Astrocyte of the cerebellum (primary cell): ENCODE data around the gene FRMD4A.
A peak's percentile ranks its signal among the peaks of the same experiment; 100 is the strongest.

Experiments used
- DNase-seq: peaks from one replicate; pipeline ENCODE4 v3.0.0-alpha.2; 2011; ENCODE audit warnings: low read depth
- H3K4me3 ChIP-seq: 2 replicates; pipeline ENCODE4 v1.5.1; 2011; ENCODE audit warnings: mild to moderate bottlenecking, low read depth, low read length, moderate library complexity
- in situ Hi-C: cut with HindIII; loops from 2 replicates; pipeline ENCODE4 v1.10.0; 2017; ENCODE audit warnings: low sequenced_read_pairs
- TF ChIP-seq, protein P1 (sequence below): IDR thresholded peaks from 2 replicates; pipeline ENCODE4 v1.5.1; 2012; ENCODE audit warnings: low read length, low read depth, moderate library complexity, mild to moderate bottlenecking; ENCODE audit errors: missing control alignments

Gene FRMD4A

DNA sequence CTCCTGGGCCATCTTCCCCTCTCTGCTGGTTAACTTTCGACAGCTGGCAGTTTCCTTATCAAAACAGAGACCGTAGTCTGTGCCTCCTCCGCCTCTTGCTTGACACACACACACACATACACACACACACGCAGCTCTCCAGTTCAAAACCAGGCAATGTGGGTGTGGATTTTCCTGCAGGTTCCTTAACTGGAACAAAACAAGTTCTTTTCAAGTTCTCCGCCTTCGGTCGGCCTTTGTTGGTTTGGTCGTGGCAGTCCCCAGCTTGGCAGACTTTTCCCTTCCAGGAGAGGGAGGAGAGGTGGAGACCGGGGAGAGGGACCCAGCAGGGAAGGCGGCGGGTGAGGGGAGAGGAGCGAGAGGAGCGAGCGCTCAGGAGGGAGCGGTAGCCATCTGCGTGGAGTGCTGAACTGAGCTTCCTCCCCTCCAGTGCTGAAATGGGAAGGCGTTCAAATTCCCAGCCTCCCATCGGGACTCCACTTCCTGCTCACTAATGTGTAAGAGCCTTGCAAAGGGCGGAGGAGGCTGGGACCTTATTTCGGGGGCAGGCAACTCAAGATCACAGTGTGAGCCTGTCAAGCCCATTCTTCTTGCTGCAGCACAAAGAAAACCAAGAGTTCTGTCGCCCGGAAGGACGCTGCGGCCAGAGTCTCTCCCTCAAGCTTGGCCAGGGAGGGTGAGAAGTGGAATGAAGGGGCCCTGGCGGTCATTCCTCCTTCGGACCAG lies 623.4 kb downstream of the FRMD4A start:
- in situ Hi-C loops, result no loop called here
- DNase-seq, result peak; percentile 95
- TF ChIP-seq, protein P1, sequence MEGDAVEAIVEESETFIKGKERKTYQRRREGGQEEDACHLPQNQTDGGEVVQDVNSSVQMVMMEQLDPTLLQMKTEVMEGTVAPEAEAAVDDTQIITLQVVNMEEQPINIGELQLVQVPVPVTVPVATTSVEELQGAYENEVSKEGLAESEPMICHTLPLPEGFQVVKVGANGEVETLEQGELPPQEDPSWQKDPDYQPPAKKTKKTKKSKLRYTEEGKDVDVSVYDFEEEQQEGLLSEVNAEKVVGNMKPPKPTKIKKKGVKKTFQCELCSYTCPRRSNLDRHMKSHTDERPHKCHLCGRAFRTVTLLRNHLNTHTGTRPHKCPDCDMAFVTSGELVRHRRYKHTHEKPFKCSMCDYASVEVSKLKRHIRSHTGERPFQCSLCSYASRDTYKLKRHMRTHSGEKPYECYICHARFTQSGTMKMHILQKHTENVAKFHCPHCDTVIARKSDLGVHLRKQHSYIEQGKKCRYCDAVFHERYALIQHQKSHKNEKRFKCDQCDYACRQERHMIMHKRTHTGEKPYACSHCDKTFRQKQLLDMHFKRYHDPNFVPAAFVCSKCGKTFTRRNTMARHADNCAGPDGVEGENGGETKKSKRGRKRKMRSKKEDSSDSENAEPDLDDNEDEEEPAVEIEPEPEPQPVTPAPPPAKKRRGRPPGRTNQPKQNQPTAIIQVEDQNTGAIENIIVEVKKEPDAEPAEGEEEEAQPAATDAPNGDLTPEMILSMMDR, result no peak
- peak overlapping the region; percentile 88 for H3K4me3 ChIP-seq

DNA sequence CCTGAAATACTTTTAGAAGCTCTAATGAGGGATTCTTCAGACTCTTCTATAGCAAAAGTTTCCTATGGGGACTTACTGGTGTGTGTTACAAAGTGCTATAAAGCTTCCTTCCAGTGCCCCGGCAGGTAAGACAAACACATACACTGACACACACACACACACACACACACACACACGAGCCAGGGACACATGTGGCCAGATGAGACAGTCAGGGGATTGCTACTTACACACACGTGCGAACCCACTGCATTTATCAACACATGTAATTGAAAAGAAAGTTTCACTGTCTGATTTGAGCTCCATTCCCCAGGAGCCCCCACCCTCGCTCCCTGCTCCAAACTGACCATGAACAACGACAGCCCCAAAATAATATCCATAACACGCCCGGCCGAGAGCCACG lies 624.1 kb downstream of the FRMD4A start:
- no peak for DNase-seq
- in situ Hi-C loops, result no loop called here
- TF ChIP-seq, protein P1, result no peak
- H3K4me3 ChIP-seq, result peak overlapping the region; percentile 88

DNA sequence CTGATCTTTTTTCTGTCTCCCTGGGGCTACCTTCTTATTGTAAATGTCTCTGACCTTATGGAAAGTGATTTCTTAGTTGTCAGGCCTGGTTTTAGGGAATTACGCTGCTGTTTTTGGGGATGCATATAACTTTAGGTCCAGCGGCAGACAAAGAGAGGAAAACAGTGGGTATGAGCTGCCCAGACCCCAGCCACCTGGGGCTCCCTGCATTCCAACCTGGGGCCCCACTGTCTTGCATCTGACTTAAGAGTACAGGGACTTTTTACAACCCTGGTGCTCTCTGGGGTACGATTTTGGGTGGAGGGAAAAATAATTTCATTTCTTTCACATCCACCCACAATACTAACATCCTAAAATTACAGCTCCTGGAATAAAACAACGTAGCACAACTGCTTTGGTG lies 624.5 kb downstream of the FRMD4A start:
- H3K4me3 ChIP-seq, result peak overlapping the region; percentile 88
- in situ Hi-C loops, result no loop called here
- no peak for DNase-seq
- TF ChIP-seq, protein P1, result no peak

DNA sequence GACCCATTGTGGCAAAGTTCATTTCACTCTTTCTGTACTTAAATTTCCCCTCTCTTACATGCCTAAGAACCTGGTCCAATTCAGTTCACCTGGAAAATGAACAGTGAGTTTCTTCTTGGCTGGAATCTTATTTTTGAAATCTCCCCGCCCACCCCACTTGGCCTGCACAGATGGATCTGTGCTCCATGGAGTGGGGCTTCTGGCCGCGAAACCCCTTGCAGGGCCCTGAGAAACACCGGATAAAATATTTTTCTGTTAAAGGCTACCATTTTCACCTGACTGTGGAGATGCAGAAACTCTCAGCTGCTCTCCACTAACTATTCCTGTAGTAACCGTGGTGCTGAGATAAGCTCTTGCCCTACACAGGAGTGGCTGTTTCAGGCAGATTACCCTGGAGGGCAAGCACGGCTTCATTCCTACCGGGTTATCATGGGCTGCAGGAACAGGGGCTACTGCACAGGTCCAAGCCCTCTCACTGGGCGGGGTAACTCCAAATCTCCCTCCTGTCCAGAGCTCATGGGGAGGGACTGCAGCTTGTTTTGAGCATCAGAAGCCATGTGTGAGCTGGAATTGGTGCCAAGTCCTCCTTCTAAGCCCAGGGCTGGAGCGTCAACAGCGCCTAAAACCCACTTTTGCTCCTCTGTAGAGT lies 625.1 kb downstream of the FRMD4A start:
- DNase-seq, result no peak
- H3K4me3 ChIP-seq, result peak overlapping the region; percentile 88
- TF ChIP-seq, protein P1, result no peak
- in situ Hi-C loops, result no loop called here

DNA sequence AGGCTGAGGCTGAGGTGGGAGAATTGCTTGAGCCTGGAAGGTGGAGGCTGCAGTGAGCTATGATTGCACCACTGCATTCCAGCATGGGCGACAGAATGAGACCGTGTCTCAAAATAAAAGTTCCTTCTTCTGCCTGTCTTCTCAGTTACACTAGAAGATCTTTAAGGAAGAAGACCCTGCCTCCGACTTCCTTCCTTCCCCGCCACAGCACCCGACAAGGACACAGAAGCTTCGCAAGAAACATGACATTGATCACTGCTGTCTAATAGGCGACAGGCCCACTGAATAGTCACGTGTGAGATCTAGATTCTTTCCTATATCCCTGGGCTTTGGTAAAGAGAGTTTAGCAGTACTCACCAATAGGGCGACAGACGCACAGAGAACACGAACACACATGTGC lies 625.8 kb downstream of the FRMD4A start:
- in situ Hi-C loops, result no loop called here
- TF ChIP-seq, protein P1, result no peak
- no peak for DNase-seq

DNA sequence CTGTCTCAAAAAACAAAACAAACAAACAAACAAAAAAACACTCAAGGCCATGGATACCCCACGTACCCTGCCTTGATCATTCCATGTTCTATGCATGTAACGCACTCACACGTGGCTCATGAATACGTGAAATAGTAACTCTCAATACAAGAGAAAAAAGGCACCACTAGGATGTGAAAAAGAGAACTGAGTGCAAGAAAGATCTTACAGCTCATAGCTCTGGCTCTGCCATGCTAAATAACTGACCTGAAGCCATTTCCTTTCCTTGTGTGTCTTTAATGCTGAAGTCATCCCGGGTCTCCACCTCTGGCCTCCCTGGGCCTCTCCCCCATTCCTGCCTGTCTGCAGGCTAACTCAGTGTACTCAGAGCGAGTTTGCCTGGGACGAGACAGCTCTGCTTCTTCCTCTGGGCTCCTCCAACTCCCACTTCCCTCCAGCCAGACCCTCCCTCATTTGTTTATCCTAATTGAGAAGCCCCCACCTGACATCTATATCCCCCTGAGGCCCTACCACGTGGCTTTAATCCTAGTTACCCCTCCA lies 626.7 kb downstream of the FRMD4A start:
- DNase-seq, result no peak
- TF ChIP-seq, protein P1, result no peak
- in situ Hi-C loops, result no loop called here
- H3K4me3 ChIP-seq, result peak overlapping the region; percentile 88

More for the DNA sequence above, 625.8 kb downstream of the FRMD4A start:
- peak overlapping the region; percentile 88 for H3K4me3 ChIP-seq
